AG04450 (cell line): ENCODE data around the gene KRT32. TPM values are rescaled to one million over a fixed set of nuclear protein-coding genes. Genes with fewer than 3 reads are reported as not detected.

Experiments
- CTCF ChIA-PET: fragments of 300-600, 350-600 bp; formaldehyde crosslinking; extraction: SDS; loops from one replicate; lab custom pipeline; 2022; ENCODE audit warnings: antibody characterized with exemption, inconsistent platforms; lab: Charles Lee
- POLR2A ChIA-PET: fragments of 350-600 bp; formaldehyde crosslinking; extraction: SDS; loops from one replicate; lab custom pipeline; 2021; ENCODE audit warnings: antibody characterized with exemption, inconsistent platforms; lab: Yijun Ruan, JAX
- DNase-seq: peaks from one replicate; pipeline ENCODE4 v3.0.0-alpha.2; 2011; ENCODE audit warnings: low read depth, low spot score
- H3K27ac ChIP-seq: one replicate; pipeline ENCODE4 v1.5.1; 2012; ENCODE audit warnings: low read depth, low read length, control low read depth
- H3K27me3 ChIP-seq: one replicate; pipeline ENCODE4 v1.6.0; 2012; ENCODE audit warnings: low read length; ENCODE audit not compliant: control insufficient read depth, insufficient read depth
- H3K4me3 ChIP-seq: 2 replicates; pipeline ENCODE4 v1.5.1; 2011; ENCODE audit warnings: mild to moderate bottlenecking, low read depth, low read length, control low read depth
- H3K9me3 ChIP-seq: 2 replicates; pipeline ENCODE4 v1.5.1; 2012; ENCODE audit warnings: low read length; ENCODE audit not compliant: control insufficient read depth, insufficient read depth
- CTCF ChIP-seq: IDR thresholded peaks from 2 replicates; pipeline ENCODE4 v1.5.1; 2011; ENCODE audit warnings: low read depth, low read length, control low read depth, inconsistent platforms
- polyA plus RNA-seq: library from polyadenylated mRNA; depleted of rRNA; stranded (reverse); fragments of >200 nt; gene quantifications from 2 replicates; pipeline ENCODE4 v1.2.3, GENCODE V29; 2011

The KRT32 gene
- polyA plus RNA-seq, 1 experiment, result 0.09 TPM

- ChIA-PET POLR2A (no interaction called here), CTCF (interaction anchor here (1.4 kb wide), 1 partner anchor 127 kb away, joined by 5 read pairs; no protein-coding TSS in a partner anchor)
- Histone ChIP-seq H3K27ac (no peak overlapping the region), H3K4me3 (no peak overlapping the region), H3K9me3 (peaks cover 6% of the 10 kb centered on the region; the same call in 1 of the 2 replicates), H3K27me3 (peaks cover 5% of the 10 kb centered on the region)
- no peak for DNase-seq
- TF ChIP-seq CTCF, result no peak
Measured at GRCh38 chr17:41421617-41422016, 45.6 kb downstream of the KRT32 start.

- Histone ChIP-seq H3K4me3 (no peak overlapping the region), H3K9me3 (peaks cover 6% of the 10 kb centered on the region; the same call in 1 of the 2 replicates), H3K27ac (no peak overlapping the region), H3K27me3 (peaks cover 5% of the 10 kb centered on the region)
- POLR2A ChIA-PET, result no interaction called here
- no peak for TF ChIP-seq CTCF
- CTCF ChIA-PET, result interaction anchor here (1.4 kb wide), 1 partner anchor 127 kb away, joined by 5 read pairs; no protein-coding TSS in a partner anchor
- no peak for DNase-seq
Measured at GRCh38 chr17:41421116-41421515, 46.1 kb downstream of the KRT32 start.

GRCh38 chr17:41420134-41420533, 47.1 kb downstream of the KRT32 start:
- ChIA-PET CTCF (interaction anchor here (1.4 kb wide), 1 partner anchor 128 kb away, joined by 5 read pairs; no protein-coding TSS in a partner anchor), POLR2A (no interaction called here)
- DNase-seq, result no peak
- no peak overlapping the region for H3K27ac ChIP-seq
- H3K4me3 ChIP-seq, result no peak overlapping the region
- peaks cover 5% of the 10 kb centered on the region for H3K27me3 ChIP-seq
- H3K9me3 ChIP-seq, result peaks cover 6% of the 10 kb centered on the region; the same call in 1 of the 2 replicates
- TF ChIP-seq CTCF, result no peak

DNA sequence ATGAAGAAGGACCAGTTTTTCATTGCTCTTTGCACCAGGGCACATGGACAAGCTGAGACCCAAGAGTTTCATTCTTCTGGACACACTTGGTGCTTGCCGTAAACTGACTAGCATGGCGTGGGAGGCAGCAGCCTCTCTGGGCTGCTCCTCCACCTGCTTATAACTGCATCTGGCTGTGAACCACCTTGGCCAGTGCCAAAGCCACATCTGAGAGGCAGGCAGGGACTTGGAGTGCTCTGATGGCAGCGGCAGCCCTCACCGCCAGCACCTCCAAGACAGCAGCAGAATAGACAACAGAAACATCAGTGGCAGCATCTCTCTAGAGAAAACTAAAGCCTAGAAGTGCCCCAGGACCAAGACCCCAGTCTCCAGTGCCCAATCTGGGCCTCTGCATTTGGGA, 47.5 kb downstream of the KRT32 start:
- ChIA-PET POLR2A (no interaction called here), CTCF (no interaction called here)
- Histone ChIP-seq H3K4me3 (no peak overlapping the region), H3K27ac (no peak overlapping the region), H3K27me3 (peaks cover 5% of the 10 kb centered on the region), H3K9me3 (peaks cover 6% of the 10 kb centered on the region; the same call in 1 of the 2 replicates)
- DNase-seq, result no peak
- TF ChIP-seq CTCF, result no peak

DNA sequence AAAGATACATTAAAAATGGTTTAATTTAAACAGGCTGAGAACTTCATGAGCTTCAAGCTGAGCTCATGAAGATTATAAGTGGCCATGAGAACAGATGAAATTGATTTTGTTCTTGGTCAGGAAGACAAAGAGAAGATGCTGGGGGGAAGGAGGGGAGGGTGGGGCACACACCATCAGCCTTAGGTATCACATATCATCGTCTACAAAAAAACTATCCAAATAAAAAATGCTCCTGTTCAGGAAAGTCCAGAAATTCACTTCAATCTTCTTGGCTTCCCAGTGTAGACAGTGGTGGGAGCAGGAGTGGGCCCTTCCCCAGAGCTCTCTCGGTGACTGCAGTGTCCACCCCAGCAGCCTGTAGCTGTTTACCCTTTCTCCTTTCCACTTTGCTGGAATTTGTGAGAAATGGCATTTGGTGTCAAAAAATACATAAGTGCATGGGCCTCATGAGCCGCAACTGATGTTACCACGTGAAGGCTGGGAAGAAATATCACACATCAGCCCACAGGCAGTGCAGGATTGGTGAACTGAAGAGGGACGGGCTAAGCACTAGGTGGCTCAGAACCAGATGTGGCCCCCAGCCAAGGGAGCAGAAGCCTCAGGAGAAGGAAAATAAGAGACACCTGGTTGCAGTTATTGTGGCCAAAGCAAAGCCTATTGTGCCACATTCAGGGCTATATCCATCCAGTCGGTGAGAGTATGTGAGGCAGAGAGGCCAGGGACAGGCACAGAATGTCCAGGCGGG, 48.9 kb downstream of the KRT32 start:
- ChIA-PET POLR2A (no interaction called here), CTCF (interaction anchor here (0.6 to 1.2 kb wide), 5 partner anchors 10 to 131 kb away, joined by 3 to 7 read pairs (median 3); no protein-coding TSS in a partner anchor)
- H3K9me3 ChIP-seq, result no peaks in the 10 kb centered on the region
- H3K27ac ChIP-seq, result peak overlapping the region; percentile 0
- H3K4me3 ChIP-seq, result no peak overlapping the region
- peaks cover 2% of the 10 kb centered on the region for H3K27me3 ChIP-seq
- TF ChIP-seq CTCF, result no peak
- DNase-seq, result no peak
